HT1080 (cell line): ENCODE data around the gene RRN3. TPM values are rescaled to one million over a fixed set of nuclear protein-coding genes. Genes with fewer than 3 reads are reported as not detected.
A peak's percentile ranks its signal among the peaks of the same experiment; 100 is the strongest.
"Not testable (repeated sequence)": the region's sequence is repeated elsewhere in the genome, so short reads cannot be mapped to it uniquely, and the experiment has no call there.

Experiments
- DNase-seq: peaks from one replicate; pipeline ENCODE4 v3.0.0-alpha.2; 2015; ENCODE audit warnings: low read depth
- polyA plus RNA-seq, 2 experiments: library from polyadenylated mRNA; depleted of rRNA; stranded (reverse); fragments of >200 nt; gene quantifications; 2 replicates each; pipeline ENCODE4 v1.2.3, GENCODE V29; 2015
- total RNA-seq: library from RNA; depleted of rRNA; stranded (reverse); fragments of >200 nt; shearing (Covaris generic); gene quantifications from 2 replicates; pipeline ENCODE4 v1.2.3, GENCODE V29; 2014; rRNA removed

The RRN3 gene
- total RNA-seq = 42.2 and 45.4 TPM in 2 replicates
- 35.8 and 42.7 TPM in 2 replicates for polyA plus RNA-seq (2015; cell fraction: cytosol; rRNA removed)
- polyA plus RNA-seq (2015; cell fraction: nucleus; rRNA removed) = 65.3 and 73.7 TPM in 2 replicates

GRCh38 chr16:15093955-15094827, at the start of gene RRN3:
Gene RRN3, minus strand, starts transcription at chr16:15094272. Its CDS starts 39 bp downstream, at chr16:15094233.
- DNase-seq = peak; percentile 93

GRCh38 chr16:15143601-15144091, 49.6 kb upstream of the RRN3 start:
- not testable (repeated sequence) for DNase-seq

- not testable (repeated sequence) for DNase-seq
Measured at GRCh38 chr16:15142891-15143600, 49.0 kb upstream of the RRN3 start.

- DNase-seq = not testable (repeated sequence)
Measured at GRCh38 chr16:15142107-15142890, 48.2 kb upstream of the RRN3 start.

GRCh38 chr16:15141586-15141985, 47.5 kb upstream of the RRN3 start:
- DNase-seq = no peak

- DNase-seq = not testable (repeated sequence)
Measured at GRCh38 chr16:15140444-15141365, 46.6 kb upstream of the RRN3 start.

- not testable (repeated sequence) for DNase-seq
Measured at GRCh38 chr16:15137514-15137913, 43.4 kb upstream of the RRN3 start.

- not testable (repeated sequence) for DNase-seq
Measured at GRCh38 chr16:15135483-15136360, 41.6 kb upstream of the RRN3 start.

GRCh38 chr16:15134752-15135482, 40.8 kb upstream of the RRN3 start:
- not testable (repeated sequence) for DNase-seq

GRCh38 chr16:15133554-15133953, 39.5 kb upstream of the RRN3 start:
- DNase-seq = not testable (repeated sequence)

- not testable (repeated sequence) for DNase-seq
Measured at GRCh38 chr16:15132719-15133428, 38.8 kb upstream of the RRN3 start.

- not testable (repeated sequence) for DNase-seq
Measured at GRCh38 chr16:15130943-15131700, 37.0 kb upstream of the RRN3 start.

- DNase-seq = not testable (repeated sequence)
Measured at GRCh38 chr16:15130256-15130932, 36.3 kb upstream of the RRN3 start.

GRCh38 chr16:15127641-15128425, 33.8 kb upstream of the RRN3 start:
- DNase-seq = not testable (repeated sequence)

GRCh38 chr16:15100372-15100987, 6.4 kb upstream of the RRN3 start:
- not testable (repeated sequence) for DNase-seq
